Measurements from ENCODE around the gene CKAP2L. TPM values are rescaled to one million over a fixed set of nuclear protein-coding genes. Genes with fewer than 3 reads are reported as not detected.

The CKAP2L gene, protein sequence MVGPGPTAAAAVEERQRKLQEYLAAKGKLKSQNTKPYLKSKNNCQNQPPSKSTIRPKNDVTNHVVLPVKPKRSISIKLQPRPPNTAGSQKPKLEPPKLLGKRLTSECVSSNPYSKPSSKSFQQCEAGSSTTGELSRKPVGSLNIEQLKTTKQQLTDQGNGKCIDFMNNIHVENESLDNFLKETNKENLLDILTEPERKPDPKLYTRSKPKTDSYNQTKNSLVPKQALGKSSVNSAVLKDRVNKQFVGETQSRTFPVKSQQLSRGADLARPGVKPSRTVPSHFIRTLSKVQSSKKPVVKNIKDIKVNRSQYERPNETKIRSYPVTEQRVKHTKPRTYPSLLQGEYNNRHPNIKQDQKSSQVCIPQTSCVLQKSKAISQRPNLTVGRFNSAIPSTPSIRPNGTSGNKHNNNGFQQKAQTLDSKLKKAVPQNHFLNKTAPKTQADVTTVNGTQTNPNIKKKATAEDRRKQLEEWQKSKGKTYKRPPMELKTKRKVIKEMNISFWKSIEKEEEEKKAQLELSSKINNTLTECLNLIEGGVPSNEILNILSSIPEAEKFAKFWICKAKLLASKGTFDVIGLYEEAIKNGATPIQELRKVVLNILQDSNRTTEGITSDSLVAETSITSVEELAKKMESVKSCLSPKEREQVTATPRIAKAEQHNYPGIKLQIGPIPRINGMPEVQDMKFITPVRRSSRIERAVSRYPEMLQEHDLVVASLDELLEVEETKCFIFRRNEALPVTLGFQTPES
- total RNA-seq: 10 to 100 TPM in 1 of 2 donors, 1 to 10 TPM in 1; 6.4 to 13.5 TPM

DNA sequence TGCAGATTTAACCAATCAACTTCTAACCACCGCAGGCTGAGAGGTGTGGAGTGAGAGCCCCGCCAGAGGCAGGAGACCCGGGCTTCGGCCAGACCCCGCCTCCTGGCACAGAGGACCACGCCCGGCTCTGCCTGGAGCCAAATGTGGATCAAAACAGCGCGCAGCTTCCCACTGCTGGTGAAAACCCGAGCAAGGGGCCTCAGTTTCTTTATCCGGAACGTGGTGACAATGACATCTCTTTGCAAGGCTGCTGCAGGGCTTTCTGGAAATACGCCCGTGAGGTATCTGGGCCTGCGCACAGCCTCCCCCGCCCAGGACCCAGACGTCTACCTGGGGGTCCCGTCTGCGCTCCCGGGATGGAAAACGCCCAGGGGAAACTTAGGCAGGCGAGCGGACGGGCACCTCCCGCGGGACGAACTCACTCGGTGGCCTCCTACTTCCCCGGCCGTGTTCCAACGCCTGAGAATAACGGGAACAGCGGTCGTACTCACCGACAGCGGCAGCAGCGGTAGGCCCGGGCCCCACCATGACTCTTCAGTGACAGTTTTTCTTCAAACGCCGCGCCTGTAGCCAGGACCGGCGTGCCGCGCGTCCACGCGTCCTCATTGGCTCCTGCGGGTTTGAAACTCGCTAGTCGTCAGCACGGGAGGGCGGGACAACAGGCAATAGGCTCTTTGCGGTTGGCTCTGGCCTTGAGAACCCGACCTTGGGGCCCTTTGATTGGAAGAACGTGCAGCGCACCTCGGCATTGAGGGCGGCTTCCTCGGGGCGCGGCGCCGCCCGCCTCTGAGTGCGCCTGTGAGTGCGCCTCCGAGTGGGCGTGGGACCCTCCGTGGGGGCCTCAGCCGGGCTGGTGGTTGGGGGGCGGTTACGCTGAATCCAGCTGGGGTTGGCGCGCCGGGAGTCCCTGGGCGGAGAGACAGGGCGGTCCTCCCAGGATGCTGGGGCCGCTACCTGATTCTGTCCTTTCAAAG, at the start of gene CKAP2L:
Gene CKAP2L (minus strand): TSS at position 539 of the 974 bp plus-strand sequence. CDS start 11 bp downstream, at position 528.
- no peaks in the 10 kb centered on the region for H3K9me3 ChIP-seq
- no peak for TF ChIP-seq CTCF (IDR thresholded peaks at IDR 0.05)
- intact Hi-C loops (cut with DNase I): no loop called here
- H3K27ac ChIP-seq: peak within 1 kb of the TSS; percentile 46
- H3K4me3 ChIP-seq: peak within 1 kb of the TSS; percentile 87
- H3K36me3 ChIP-seq: no peaks in the 10 kb centered on the region
- no peaks in the 10 kb centered on the region for H3K27me3 ChIP-seq
- DNase-seq: peak; percentile 98
- peak within 1 kb of the TSS; percentile 38 to 57 for H3K9ac ChIP-seq (ENCODE audit: low read depth in 2 of 2, low read length in 2 of 2)
- H3K4me1 ChIP-seq: peaks cover 6% of the 10 kb centered on the region

DNA sequence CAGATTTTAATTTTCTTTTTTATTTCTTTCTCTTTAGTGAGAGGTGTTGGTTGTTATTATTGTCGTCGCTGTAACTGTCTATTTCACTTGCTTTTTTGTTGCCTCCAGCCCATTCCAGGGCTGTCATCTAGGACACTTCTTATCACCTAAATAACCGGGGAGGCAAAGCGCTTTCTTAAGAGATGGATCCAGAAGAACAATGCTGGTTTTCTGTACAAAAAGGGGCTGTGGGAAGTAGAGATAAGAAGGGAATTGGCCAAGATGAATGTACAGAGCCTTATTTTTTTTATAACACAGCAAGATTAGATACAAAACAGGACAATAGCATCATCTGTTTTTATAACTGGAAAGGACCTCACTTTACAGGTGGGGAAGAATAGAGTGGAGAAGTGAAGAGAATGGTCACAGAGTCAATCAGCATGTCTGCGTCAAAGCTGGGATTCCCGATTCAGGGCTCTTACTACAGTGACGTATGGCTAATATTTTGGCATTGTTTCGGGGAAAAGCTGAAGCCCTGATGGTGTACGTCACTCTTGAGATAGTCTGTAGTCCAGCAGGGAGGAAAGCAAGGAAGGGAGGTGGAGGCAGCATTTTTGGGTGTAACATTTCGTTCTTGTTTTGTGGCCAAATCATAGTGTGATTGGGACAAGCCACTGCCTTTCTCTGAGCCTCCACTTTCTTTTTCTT, 49.0 kb upstream of the CKAP2L start:
- peaks cover 5% of the 10 kb centered on the region for H3K4me1 ChIP-seq
- H3K27me3 ChIP-seq: no peaks in the 10 kb centered on the region
- no peaks in the 10 kb centered on the region for H3K36me3 ChIP-seq
- intact Hi-C loops (cut with DNase I): no loop called here
- H3K4me3 ChIP-seq: no peak overlapping the region
- H3K9ac ChIP-seq (ENCODE audit: low read depth in 2 of 2, low read length in 2 of 2): no peak overlapping the region
- DNase-seq: no peak
- H3K27ac ChIP-seq: no peak overlapping the region
- TF ChIP-seq CTCF (IDR thresholded peaks at IDR 0.05): no peak
- H3K9me3 ChIP-seq: no peaks in the 10 kb centered on the region

GRCh38 chr2:112812318-112813267, 48.2 kb upstream of the CKAP2L start:
- Histone ChIP-seq H3K27ac (no peak overlapping the region), H3K27me3 (no peaks in the 10 kb centered on the region), H3K9me3 (no peaks in the 10 kb centered on the region), H3K9ac (ENCODE audit: low read depth in 2 of 2, low read length in 2 of 2) (no peak overlapping the region), H3K36me3 (no peaks in the 10 kb centered on the region), H3K4me3 (no peak overlapping the region), H3K4me1 (peaks cover 5% of the 10 kb centered on the region)
- TF ChIP-seq CTCF (IDR thresholded peaks at IDR 0.05): no peak
- intact Hi-C loops (cut with DNase I): no loop called here
- DNase-seq: no peak

- intact Hi-C loops (cut with DNase I): no loop called here
- Histone ChIP-seq H3K4me3 (no peak overlapping the region), H3K9ac (ENCODE audit: low read depth in 2 of 2, low read length in 2 of 2) (no peak overlapping the region), H3K36me3 (no peaks in the 10 kb centered on the region), H3K4me1 (peaks cover 5% of the 10 kb centered on the region), H3K27ac (peak overlapping the region; percentile 4), H3K9me3 (no peaks in the 10 kb centered on the region), H3K27me3 (no peaks in the 10 kb centered on the region)
- DNase-seq: peak; percentile 43
- TF ChIP-seq CTCF (IDR thresholded peaks at IDR 0.05): no peak
Measured at GRCh38 chr2:112811841-112812306, 47.5 kb upstream of the CKAP2L start.
